Activated CD4-positive, CD25-positive, alpha-beta regulatory T cell treated with anti-CD3 and anti-CD28 coated beads, Interleukin-2, amount 50 U/mL, for 72 hours (primary cell): ENCODE data around the gene F8.
A peak's percentile ranks its signal among the peaks of the same experiment; 100 is the strongest.

Source experiments
- DNase-seq: peaks from one replicate; pipeline ENCODE4 v3.0.0; 2021

Gene F8

DNA sequence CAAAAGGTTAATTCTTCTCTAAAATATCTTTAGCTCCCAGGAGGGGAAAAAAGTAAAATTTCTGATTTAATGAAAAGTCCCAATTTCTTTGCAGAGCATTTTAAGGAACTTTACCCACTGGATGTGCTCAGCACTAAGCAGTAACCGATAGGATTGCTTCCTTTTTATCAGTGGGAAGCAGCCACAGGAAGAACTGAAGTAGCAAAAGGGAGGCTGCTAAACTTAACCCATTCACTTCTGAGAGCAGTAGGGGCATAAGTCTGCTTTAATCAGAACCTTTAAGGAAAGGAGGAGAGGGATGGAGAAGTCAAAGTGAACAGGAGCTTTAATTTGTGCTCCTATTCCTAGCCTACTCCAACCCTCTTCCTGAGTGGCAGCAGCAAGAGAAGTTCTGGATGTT is at the start of gene F8:
F8 (minus strand) TSS at position 139 of the 400 bp plus-strand sequence. CDS start 171 bp downstream, outside the sequence.
- DNase-seq, result no peak

GRCh38 chrX:155071694-155072280 is 49.3 kb upstream of the F8 start:
- DNase-seq, result no peak

- DNase-seq, result peak; percentile 78
Observed at GRCh38 chrX:155070975-155071693, 48.6 kb upstream of the F8 start, which contains the start of the genes BRCC3, CMC4 and MTCP1. BRCC3 (plus strand) TSS chrX:155071508; CDS start chrX:155071528, 20 bp downstream. CMC4 (minus strand) TSS chrX:155071136; CDS start chrX:155064023, 7,113 bp downstream. MTCP1 (minus strand) TSS chrX:155071136; CDS start chrX:155066010, 5,126 bp downstream.

DNA sequence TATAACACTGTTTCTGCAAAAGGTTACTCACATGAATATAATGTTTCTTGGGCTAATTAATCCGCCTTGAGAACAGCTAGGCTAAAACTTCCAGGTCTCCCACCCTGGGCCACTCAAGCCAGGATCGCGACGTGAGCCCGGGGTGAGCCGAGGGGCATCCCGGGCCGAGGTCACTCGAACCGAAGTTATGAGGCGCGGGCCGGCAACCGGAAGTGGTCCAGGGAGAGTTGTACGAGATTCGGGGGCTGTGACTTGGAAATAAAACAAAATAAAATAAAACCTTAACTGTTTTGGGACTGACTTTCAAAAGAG is 48.1 kb upstream of the F8 start:
- no peak for DNase-seq

DNA sequence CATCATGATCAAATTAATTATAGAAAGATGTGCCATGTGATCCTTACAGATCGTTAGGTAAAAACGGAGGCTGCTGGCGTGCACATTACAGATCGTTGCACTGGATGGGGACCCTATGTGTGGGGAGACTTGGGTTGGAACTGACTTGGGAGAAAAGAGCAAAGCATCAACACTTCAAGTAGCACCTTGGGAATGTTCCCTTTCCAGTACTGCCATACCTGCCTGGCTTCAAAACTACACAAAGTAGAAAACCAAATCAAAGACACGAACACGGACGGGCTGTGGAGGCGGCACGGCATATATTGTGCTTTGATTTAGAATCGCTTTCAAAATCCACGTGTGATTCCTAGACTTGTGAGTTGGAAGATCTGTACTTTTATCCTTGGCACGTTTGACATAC is 47.5 kb upstream of the F8 start:
- DNase-seq, result no peak

- DNase-seq, result no peak
Observed at GRCh38 chrX:155069414-155069813, 46.9 kb upstream of the F8 start.

- no peak for DNase-seq
Observed at GRCh38 chrX:155068165-155068564, 45.6 kb upstream of the F8 start.

- no peak for DNase-seq
Observed at GRCh38 chrX:155065035-155065734, 42.7 kb upstream of the F8 start.

GRCh38 chrX:155061760-155062159 is 39.2 kb upstream of the F8 start:
- DNase-seq, result no peak

- DNase-seq, result peak; percentile 50
Observed at GRCh38 chrX:155056877-155057792, 34.6 kb upstream of the F8 start.

DNA sequence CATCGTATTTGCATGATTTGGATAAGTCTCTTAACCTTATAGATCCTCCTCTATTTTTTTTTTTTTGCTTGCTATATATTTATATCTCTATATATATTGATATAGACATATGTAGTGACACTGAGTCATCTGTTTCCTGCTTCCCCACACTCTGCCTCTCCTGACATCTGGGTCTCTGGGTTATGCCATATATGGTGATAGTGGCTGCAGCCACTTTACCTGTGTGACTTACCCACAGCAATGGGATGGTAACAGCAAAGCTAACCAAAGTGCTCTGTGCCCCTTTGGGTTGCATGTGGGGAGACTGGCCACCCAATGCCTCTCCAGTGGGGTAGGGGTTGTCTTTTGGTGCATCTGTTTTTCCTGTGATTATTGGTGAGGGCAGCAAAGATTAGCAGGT is 33.9 kb upstream of the F8 start:
- DNase-seq, result no peak

GRCh38 chrX:155055494-155055893 is 33.0 kb upstream of the F8 start:
- DNase-seq, result no peak

GRCh38 chrX:155054255-155054654 is 31.7 kb upstream of the F8 start:
- DNase-seq, result no peak

- no peak for DNase-seq
Observed at GRCh38 chrX:155053656-155054055, 31.1 kb upstream of the F8 start.

- DNase-seq, result no peak
Observed at GRCh38 chrX:155052738-155053498, 30.4 kb upstream of the F8 start.

DNA sequence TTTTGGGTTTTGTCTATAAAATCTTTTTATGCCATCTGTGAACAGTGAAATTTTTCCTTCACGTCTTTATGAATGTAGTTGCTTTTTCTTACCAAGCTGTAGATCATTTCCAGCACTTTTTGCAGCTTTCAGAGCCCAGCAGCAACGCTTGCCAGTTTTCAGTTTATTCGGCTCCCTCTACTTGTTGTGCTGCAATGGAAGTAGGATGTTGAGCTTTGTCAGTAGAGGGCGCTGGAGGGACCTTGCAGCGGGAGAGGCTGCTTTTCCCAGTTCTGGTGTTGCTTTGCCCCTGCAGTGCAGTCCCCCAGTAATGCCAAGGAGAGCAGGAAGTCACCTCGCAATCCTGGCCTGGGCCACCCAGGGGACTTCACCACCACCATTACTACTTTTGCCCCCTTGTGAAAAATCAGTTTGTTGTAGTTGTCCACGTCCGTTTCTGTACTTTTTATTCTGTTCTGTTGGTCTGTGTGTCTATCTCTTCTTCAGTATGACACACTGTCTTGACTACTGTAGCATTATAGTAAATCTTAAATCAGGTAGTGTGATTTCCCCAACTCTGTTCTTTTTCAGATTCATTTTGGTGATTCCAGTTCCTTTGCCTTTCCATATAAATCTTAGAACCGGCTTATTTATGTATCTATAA is 26.6 kb upstream of the F8 start:
- DNase-seq, result no peak

GRCh38 chrX:155046811-155047528 is 24.4 kb upstream of the F8 start:
- no peak for DNase-seq

GRCh38 chrX:155046129-155046810 is 23.7 kb upstream of the F8 start:
- no peak for DNase-seq

- DNase-seq, result no peak
Observed at GRCh38 chrX:155035688-155036087, 13.2 kb upstream of the F8 start.

GRCh38 chrX:155031657-155032056 is 9.1 kb upstream of the F8 start:
- no peak for DNase-seq
